Tibial nerve (tissue), 4 donors: Measurements from ENCODE around the gene PTPRJ.

Experiments
- CTCF ChIP-seq, 5 experiments: fragments of 200-600 bp in 3 of 5; fragments of 450-650 bp in 2 of 5; sonication (generic) in 3 of 5; IDR thresholded peaks; one replicate each; pipeline ENCODE4 v1.5.1; 2016 to 2019; ENCODE audit warnings: antibody characterized with exemption in 5 of 5, mild to moderate bottlenecking in 3 of 5, moderate library complexity in 2 of 5
- EP300 ChIP-seq, 2 donors: sonication (generic); formaldehyde crosslinking; IDR thresholded peaks; one replicate each; pipeline ENCODE4 v1.6.1; 2017; ENCODE audit warnings: antibody characterized with exemption in 2 of 2, mild to moderate bottlenecking in 1 of 2

GRCh38 chr11:48098024-48098423 is 117.7 kb downstream of the PTPRJ start:
- TF ChIP-seq EP300 (IDR thresholded peaks at IDR 0.05) (no peak), CTCF (IDR thresholded peaks at IDR 0.05) (no peak)
